ENCODE measurements around the gene NUBP1.

The NUBP1 gene

GRCh38 chr16:10743610-10744369, at the start of gene NUBP1:
TSS of gene NUBP1 (plus strand) at chr16:10743842. CDS start at chr16:10743864, 22 bp downstream.
- Histone ChIP-seq H3K9ac (ENCODE audit: low read length) (peak within 1 kb of the TSS; percentile 78), H3K27me3 (ENCODE audit: low read length) (no peaks in the 10 kb centered on the region), H4K20me1 (ENCODE audit: low read depth, low read length) (no peaks in the 10 kb centered on the region), H3F3A (ENCODE audit: insufficient read depth) (peaks cover 12% of the 10 kb centered on the region), H2AFZ (ENCODE audit: low read depth, low read length, severe bottlenecking) (peak within 1 kb of the TSS; percentile 89), H3K36me3 (ENCODE audit: low read length) (no peaks in the 10 kb centered on the region; the same call in 1 of the 2 replicates), H3K79me2 (ENCODE audit: insufficient read depth, low read length) (peaks cover 14% of the 10 kb centered on the region; the same call in 1 of the 2 replicates), H3K9me2 (replicated peaks; ENCODE audit: insufficient read depth, low read length) (no peaks in the 10 kb centered on the region), H3K9me3 (ENCODE audit: insufficient read depth, low read length) (no peaks in the 10 kb centered on the region), H3K27ac (ENCODE audit: low read depth, low read length) (peak within 1 kb of the TSS; percentile 82), H3K4me2 (ENCODE audit: low read depth, low read length, poor library complexity, severe bottlenecking) (peak within 1 kb of the TSS; percentile 89), H3K4me3 (ENCODE audit: insufficient read depth, low read length, poor library complexity, severe bottlenecking) (peak within 1 kb of the TSS; percentile 71)
- TF ChIP-seq CTCF (IDR thresholded peaks at IDR 0.05; ENCODE audit: insufficient read depth, low read length, poor library complexity, severe bottlenecking) (no peak), EZH2phosphoT487 (conservative IDR thresholded peaks at IDR 0.05; ENCODE audit: low read length) (no peak)

GRCh38 chr16:10693889-10694288, 49.8 kb upstream of the NUBP1 start:
- no peaks in the 10 kb centered on the region for H4K20me1 ChIP-seq (ENCODE audit: low read depth, low read length)
- no peaks in the 10 kb centered on the region for H3K9me3 ChIP-seq (ENCODE audit: insufficient read depth, low read length)
- no peak overlapping the region for H3K4me2 ChIP-seq (ENCODE audit: low read depth, low read length, poor library complexity, severe bottlenecking)
- no peaks in the 10 kb centered on the region for H3K79me2 ChIP-seq (ENCODE audit: insufficient read depth, low read length)
- no peak for TF ChIP-seq EZH2phosphoT487 (conservative IDR thresholded peaks at IDR 0.05; ENCODE audit: low read length)
- no peak overlapping the region for H3K27ac ChIP-seq (ENCODE audit: low read depth, low read length)
- H3K9ac ChIP-seq (ENCODE audit: low read length): no peak overlapping the region
- no peaks in the 10 kb centered on the region for H3K36me3 ChIP-seq (ENCODE audit: low read length)
- no peaks in the 10 kb centered on the region for H3F3A ChIP-seq (ENCODE audit: insufficient read depth)
- H3K4me3 ChIP-seq (ENCODE audit: insufficient read depth, low read length, poor library complexity, severe bottlenecking): no peak overlapping the region
- H3K9me2 ChIP-seq (replicated peaks; ENCODE audit: insufficient read depth, low read length): no peaks in the 10 kb centered on the region
- no peaks in the 10 kb centered on the region for H3K27me3 ChIP-seq (ENCODE audit: low read length)
- H2AFZ ChIP-seq (ENCODE audit: low read depth, low read length, severe bottlenecking): no peak overlapping the region

GRCh38 chr16:10694306-10694705, 49.3 kb upstream of the NUBP1 start:
- H3K9me3 ChIP-seq (ENCODE audit: insufficient read depth, low read length): no peaks in the 10 kb centered on the region
- H3F3A ChIP-seq (ENCODE audit: insufficient read depth): no peaks in the 10 kb centered on the region
- TF ChIP-seq EZH2phosphoT487 (conservative IDR thresholded peaks at IDR 0.05; ENCODE audit: low read length) (no peak), CTCF (IDR thresholded peaks at IDR 0.05; ENCODE audit: insufficient read depth, low read length, poor library complexity, severe bottlenecking) (no peak)
- H3K9me2 ChIP-seq (replicated peaks; ENCODE audit: insufficient read depth, low read length): no peaks in the 10 kb centered on the region
- no peak overlapping the region for H3K27ac ChIP-seq (ENCODE audit: low read depth, low read length)
- H3K79me2 ChIP-seq (ENCODE audit: insufficient read depth, low read length): no peaks in the 10 kb centered on the region
- no peaks in the 10 kb centered on the region for H3K36me3 ChIP-seq (ENCODE audit: low read length)
- no peaks in the 10 kb centered on the region for H4K20me1 ChIP-seq (ENCODE audit: low read depth, low read length)
- H3K4me2 ChIP-seq (ENCODE audit: low read depth, low read length, poor library complexity, severe bottlenecking): no peak overlapping the region
- no peak overlapping the region for H3K4me3 ChIP-seq (ENCODE audit: insufficient read depth, low read length, poor library complexity, severe bottlenecking)
- no peak overlapping the region for H2AFZ ChIP-seq (ENCODE audit: low read depth, low read length, severe bottlenecking)
- no peak overlapping the region for H3K9ac ChIP-seq (ENCODE audit: low read length)
- no peaks in the 10 kb centered on the region for H3K27me3 ChIP-seq (ENCODE audit: low read length)

- H3K36me3 ChIP-seq (ENCODE audit: low read length): no peaks in the 10 kb centered on the region
- H3K9ac ChIP-seq (ENCODE audit: low read length): no peak within 1 kb of the TSS
These were observed 48.8 kb upstream of the NUBP1 start, which contains the start of gene TEKT5 for GRCh38 chr16:10694830-10695229. TSS of gene TEKT5 (minus strand) at chr16:10694930. CDS start at chr16:10694873, 57 bp downstream.

More at GRCh38 chr16:10694830-10695229, 48.8 kb upstream of the NUBP1 start, which contains the start of gene TEKT5:
- Histone ChIP-seq H3K27ac (ENCODE audit: low read depth, low read length) (no peak within 1 kb of the TSS), H3K4me3 (ENCODE audit: insufficient read depth, low read length, poor library complexity, severe bottlenecking) (no peak within 1 kb of the TSS), H2AFZ (ENCODE audit: low read depth, low read length, severe bottlenecking) (no peak within 1 kb of the TSS), H3K79me2 (ENCODE audit: insufficient read depth, low read length) (no peaks in the 10 kb centered on the region), H4K20me1 (ENCODE audit: low read depth, low read length) (no peaks in the 10 kb centered on the region), H3F3A (ENCODE audit: insufficient read depth) (no peaks in the 10 kb centered on the region), H3K9me2 (replicated peaks; ENCODE audit: insufficient read depth, low read length) (no peaks in the 10 kb centered on the region), H3K4me2 (ENCODE audit: low read depth, low read length, poor library complexity, severe bottlenecking) (no peak within 1 kb of the TSS), H3K27me3 (ENCODE audit: low read length) (no peaks in the 10 kb centered on the region), H3K9me3 (ENCODE audit: insufficient read depth, low read length) (no peaks in the 10 kb centered on the region)
- TF ChIP-seq CTCF (IDR thresholded peaks at IDR 0.05; ENCODE audit: insufficient read depth, low read length, poor library complexity, severe bottlenecking) (no peak), EZH2phosphoT487 (conservative IDR thresholded peaks at IDR 0.05; ENCODE audit: low read length) (no peak)
